Activated B cell treated with CpG ODN at 0.5 μM for 24 hours (primary cell): ENCODE measurements around the gene ABCA1. TPM values are rescaled to one million over a fixed set of nuclear protein-coding genes. Genes with fewer than 3 reads are reported as not detected.

Experiments used
- ATAC-seq: fragments of 200-7000 bp; cut with Tn5 transposase; one replicate; pipeline ENCODE4 v1.10.0; 2021; ENCODE audit warnings: low read depth, mild to moderate bottlenecking, moderate library complexity
- CTCF ChIA-PET: fragments of 350-600 bp; sonication (Branson Sonifier 250); formaldehyde crosslinking; loops from one replicate; lab custom pipeline; 2021; ENCODE audit warnings: antibody characterized with exemption; lab: Charles Lee
- POLR2A ChIA-PET: fragments of 350-600 bp; sonication (Branson Sonifier 250); formaldehyde crosslinking; loops from one replicate; lab custom pipeline; 2021; ENCODE audit warnings: antibody characterized with exemption; lab: Charles Lee
- DNase-seq: peaks from one replicate; pipeline ENCODE4 v3.0.0; 2022
- H3K27ac Mint-ChIP-seq: one replicate; pipeline ENCODE4 v1.8.0; 2020; ENCODE audit warnings: mixed read lengths
- H3K27me3 Mint-ChIP-seq: one replicate; pipeline ENCODE4 v1.8.0; 2021; ENCODE audit warnings: mixed read lengths
- H3K36me3 Mint-ChIP-seq: one replicate; pipeline ENCODE4 v1.8.0; 2021; ENCODE audit warnings: low read depth, mixed read lengths
- H3K4me1 Mint-ChIP-seq: one replicate; pipeline ENCODE4 v1.8.0; 2021; ENCODE audit warnings: mixed read lengths
- H3K4me3 Mint-ChIP-seq: one replicate; pipeline ENCODE4 v1.8.0; 2020; ENCODE audit warnings: mild to moderate bottlenecking, mixed read lengths
- H3K9me3 Mint-ChIP-seq: one replicate; pipeline ENCODE4 v1.8.0; 2020; ENCODE audit warnings: mixed read lengths
- intact Hi-C: fragments of 100-400 bp; cut with micrococcal nuclease; formaldehyde crosslinking; loops from one replicate; pipeline ENCODE4 v1.15.1; 2024
- total RNA-seq: library from RNA; stranded (reverse); gene quantifications from 2 replicates; pipeline ENCODE4 v1.2.3, GENCODE V29; 2022
- TF ChIP-seq, protein P1 (sequence below): fragments of 200-600 bp; IDR thresholded peaks from one replicate; pipeline ENCODE4 v1.8.0; 2022; ENCODE audit warnings: antibody characterized with exemption, mild to moderate bottlenecking

Gene ABCA1
- total RNA-seq, 1 donor from 2014 or later: 2.3 TPM

DNA sequence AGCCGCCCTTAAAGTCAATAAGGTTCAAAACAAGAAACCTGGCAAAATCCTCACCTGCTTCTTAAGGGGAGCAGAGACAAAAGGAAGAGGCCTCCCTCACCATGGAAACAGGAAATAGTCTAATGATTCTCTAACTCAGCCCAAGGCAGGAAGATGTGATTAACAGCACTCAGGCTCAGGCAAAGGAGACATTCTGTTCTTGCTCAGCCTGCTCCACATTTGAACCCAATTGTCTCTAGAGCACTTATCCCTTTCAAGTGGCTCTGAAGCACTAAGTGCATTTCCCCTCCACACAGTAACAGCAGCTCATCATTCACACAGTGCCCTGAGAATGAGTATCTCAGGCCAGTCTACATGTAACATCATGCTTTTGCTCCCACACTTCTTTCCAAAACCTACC, 91.7 kb downstream of the ABCA1 start:
- H3K9me3 Mint-ChIP-seq: no peaks in the 10 kb centered on the region
- H3K36me3 Mint-ChIP-seq: peaks cover 86% of the 10 kb centered on the region
- ChIA-PET CTCF (no interaction called here), POLR2A (no interaction called here)
- TF ChIP-seq, protein P1, sequence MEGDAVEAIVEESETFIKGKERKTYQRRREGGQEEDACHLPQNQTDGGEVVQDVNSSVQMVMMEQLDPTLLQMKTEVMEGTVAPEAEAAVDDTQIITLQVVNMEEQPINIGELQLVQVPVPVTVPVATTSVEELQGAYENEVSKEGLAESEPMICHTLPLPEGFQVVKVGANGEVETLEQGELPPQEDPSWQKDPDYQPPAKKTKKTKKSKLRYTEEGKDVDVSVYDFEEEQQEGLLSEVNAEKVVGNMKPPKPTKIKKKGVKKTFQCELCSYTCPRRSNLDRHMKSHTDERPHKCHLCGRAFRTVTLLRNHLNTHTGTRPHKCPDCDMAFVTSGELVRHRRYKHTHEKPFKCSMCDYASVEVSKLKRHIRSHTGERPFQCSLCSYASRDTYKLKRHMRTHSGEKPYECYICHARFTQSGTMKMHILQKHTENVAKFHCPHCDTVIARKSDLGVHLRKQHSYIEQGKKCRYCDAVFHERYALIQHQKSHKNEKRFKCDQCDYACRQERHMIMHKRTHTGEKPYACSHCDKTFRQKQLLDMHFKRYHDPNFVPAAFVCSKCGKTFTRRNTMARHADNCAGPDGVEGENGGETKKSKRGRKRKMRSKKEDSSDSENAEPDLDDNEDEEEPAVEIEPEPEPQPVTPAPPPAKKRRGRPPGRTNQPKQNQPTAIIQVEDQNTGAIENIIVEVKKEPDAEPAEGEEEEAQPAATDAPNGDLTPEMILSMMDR: no peak
- H3K27ac Mint-ChIP-seq: no peak overlapping the region
- H3K4me1 Mint-ChIP-seq: no peaks in the 10 kb centered on the region
- no peaks in the 10 kb centered on the region for H3K27me3 Mint-ChIP-seq
- DNase-seq (no peak), ATAC-seq (no peak)
- intact Hi-C loops: no loop called here
- H3K4me3 Mint-ChIP-seq: no peak overlapping the region

DNA sequence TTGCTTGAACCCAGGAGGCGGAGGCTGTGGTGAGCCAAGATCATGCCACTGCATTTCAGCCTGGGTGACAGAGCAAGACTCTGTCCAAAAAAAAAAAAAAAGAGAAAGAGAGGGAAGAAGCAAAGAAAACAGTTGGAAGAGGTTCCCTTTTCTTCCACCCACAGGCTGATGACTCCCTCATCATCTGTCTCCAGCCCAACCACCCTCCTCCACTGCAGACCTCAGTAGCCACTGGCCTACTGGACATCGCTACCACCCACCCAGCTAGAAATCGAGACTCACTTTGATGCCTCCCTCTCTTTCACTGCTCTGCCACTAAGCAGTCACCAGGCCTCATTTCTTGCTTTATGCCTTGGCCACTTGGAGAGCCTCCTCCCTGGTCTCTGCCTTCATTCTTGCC, 92.8 kb downstream of the ABCA1 start:
- no peak for DNase-seq
- ATAC-seq: no peak
- H3K4me3 Mint-ChIP-seq: no peak overlapping the region
- H3K27me3 Mint-ChIP-seq: no peaks in the 10 kb centered on the region
- H3K27ac Mint-ChIP-seq: no peak overlapping the region
- intact Hi-C loops: no loop called here
- ChIA-PET POLR2A (no interaction called here), CTCF (no interaction called here)
- H3K36me3 Mint-ChIP-seq: peaks cover 87% of the 10 kb centered on the region
- H3K4me1 Mint-ChIP-seq: no peaks in the 10 kb centered on the region
- H3K9me3 Mint-ChIP-seq: no peaks in the 10 kb centered on the region
- TF ChIP-seq, protein P1: no peak

GRCh38 chr9:104833696-104834095, 94.3 kb downstream of the ABCA1 start:
- ChIA-PET POLR2A (no interaction called here), CTCF (no interaction called here)
- DNase-seq: no peak
- TF ChIP-seq, protein P1: no peak
- H3K9me3 Mint-ChIP-seq: no peaks in the 10 kb centered on the region
- H3K36me3 Mint-ChIP-seq: peaks cover 89% of the 10 kb centered on the region
- H3K27me3 Mint-ChIP-seq: no peaks in the 10 kb centered on the region
- intact Hi-C loops: no loop called here
- no peaks in the 10 kb centered on the region for H3K4me1 Mint-ChIP-seq
- no peak overlapping the region for H3K27ac Mint-ChIP-seq
- ATAC-seq: no peak
- H3K4me3 Mint-ChIP-seq: no peak overlapping the region

GRCh38 chr9:104831681-104832080, 96.3 kb downstream of the ABCA1 start:
- intact Hi-C loops: no loop called here
- no peak for ATAC-seq
- no peaks in the 10 kb centered on the region for H3K9me3 Mint-ChIP-seq
- H3K27me3 Mint-ChIP-seq: no peaks in the 10 kb centered on the region
- H3K4me3 Mint-ChIP-seq: no peak overlapping the region
- H3K27ac Mint-ChIP-seq: no peak overlapping the region
- H3K4me1 Mint-ChIP-seq: no peaks in the 10 kb centered on the region
- TF ChIP-seq, protein P1: no peak
- peaks cover 96% of the 10 kb centered on the region for H3K36me3 Mint-ChIP-seq
- ChIA-PET POLR2A (interaction anchor here (0.7 kb wide), 1 partner anchor 425 kb away, joined by 10 read pairs; no protein-coding TSS in a partner anchor), CTCF (no interaction called here)
- no peak for DNase-seq

- no peak for ATAC-seq
- Mint-ChIP-seq H3K4me1 (no peaks in the 10 kb centered on the region), H3K36me3 (peaks cover 97% of the 10 kb centered on the region), H3K27me3 (no peaks in the 10 kb centered on the region), H3K27ac (no peak overlapping the region), H3K4me3 (no peak overlapping the region), H3K9me3 (no peaks in the 10 kb centered on the region)
- ChIA-PET CTCF (no interaction called here), POLR2A (no interaction called here)
- intact Hi-C loops: no loop called here
- no peak for DNase-seq
- TF ChIP-seq, protein P1: no peak
Measured at GRCh38 chr9:104826911-104827310, 101.0 kb downstream of the ABCA1 start.
